Measurements from ENCODE around the gene PHEX.

Gene PHEX

DNA sequence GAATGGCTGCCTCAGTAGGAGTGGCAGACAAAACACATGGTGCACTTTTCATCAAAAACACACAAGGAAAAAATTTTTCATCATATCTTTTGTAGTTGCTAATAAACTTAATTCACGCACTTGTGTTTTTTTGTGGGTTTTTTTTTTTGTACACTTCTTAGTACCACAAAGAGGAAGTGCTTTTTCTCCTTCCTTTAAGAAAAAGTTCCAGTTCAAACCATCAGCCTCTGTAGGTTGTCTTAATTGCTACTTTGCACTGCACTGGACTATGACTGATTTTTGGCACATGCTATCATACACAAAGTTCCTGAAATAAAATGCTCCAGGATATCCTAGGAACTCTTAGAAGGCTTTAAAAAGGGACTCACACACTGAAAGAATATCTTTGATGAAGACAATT lies at the start of gene PHEX:
PHEX (plus strand) TSS at position 242 of the 400 bp plus-strand sequence. CDS start 681 bp downstream, outside the sequence.
- in situ Hi-C loops (cut with MboI; ENCODE audit: low sequenced_read_pairs): no loop called here

DNA sequence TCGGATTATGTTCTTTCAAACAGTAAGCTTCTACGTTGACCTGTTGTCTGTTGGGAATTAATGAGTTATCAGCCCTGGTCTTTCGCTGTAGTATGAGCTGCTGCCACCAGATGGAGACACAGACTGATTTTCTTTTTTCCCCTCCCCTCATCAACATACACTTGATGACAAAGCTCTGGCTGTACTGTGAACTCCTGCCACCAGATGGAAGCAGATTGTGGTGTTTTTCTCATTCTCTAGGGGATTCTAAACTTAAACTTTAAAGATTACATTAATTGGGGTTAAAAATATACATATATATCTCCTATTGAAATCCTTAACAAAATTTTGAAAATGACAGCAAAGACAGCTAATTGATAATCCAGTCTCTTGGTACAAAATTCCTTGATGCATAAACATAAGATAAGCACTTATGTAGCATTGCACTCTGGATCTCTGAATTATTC lies 46.8 kb upstream of the PHEX start:
- in situ Hi-C loops (cut with MboI; ENCODE audit: low sequenced_read_pairs): loop anchor here (25.0 kb wide), 1 partner anchor 752 kb away; no protein-coding TSS in a partner anchor

DNA sequence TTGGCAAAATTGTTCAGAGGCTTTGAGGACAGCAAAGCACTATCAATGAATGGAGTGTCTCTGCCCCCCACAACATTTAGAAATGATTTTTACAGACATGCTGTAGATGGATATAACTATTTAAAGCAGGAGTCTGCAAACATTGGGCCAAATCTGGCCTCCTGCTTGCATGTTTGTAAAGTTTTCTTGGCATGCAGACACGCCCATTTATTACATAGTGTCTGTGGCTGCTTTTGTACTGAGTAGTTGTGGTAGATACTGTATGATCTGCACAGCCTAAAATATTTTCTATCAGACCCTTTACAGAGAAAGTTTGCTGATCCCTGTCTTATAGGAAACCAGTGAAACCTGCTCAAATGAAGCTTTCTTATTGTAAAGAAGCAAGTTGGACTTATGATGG lies 45.5 kb upstream of the PHEX start:
- in situ Hi-C loops (cut with MboI; ENCODE audit: low sequenced_read_pairs): loop anchor here (25.0 kb wide), 1 partner anchor 751 kb away; no protein-coding TSS in a partner anchor

DNA sequence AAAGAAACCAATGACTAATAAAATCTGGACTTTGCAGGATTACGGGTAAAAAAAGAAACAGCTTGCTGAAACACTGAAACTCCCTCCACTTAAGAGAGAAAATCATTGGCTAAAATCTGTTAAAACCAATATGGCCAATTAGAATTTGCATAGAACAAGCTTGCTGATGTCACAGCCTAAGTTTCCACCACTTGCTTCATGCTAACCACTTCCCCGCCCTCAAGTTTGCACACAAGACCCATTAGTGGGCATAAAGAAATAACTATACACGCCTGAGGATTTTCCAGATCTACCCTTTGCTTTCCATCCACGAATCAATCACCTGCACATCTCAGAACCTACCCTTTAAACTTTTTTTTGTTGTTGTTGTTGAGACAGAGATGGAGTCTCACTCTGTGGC lies 42.7 kb upstream of the PHEX start:
- in situ Hi-C loops (cut with MboI; ENCODE audit: low sequenced_read_pairs): loop anchor here (25.0 kb wide), 1 partner anchor 748 kb away; no protein-coding TSS in a partner anchor

DNA sequence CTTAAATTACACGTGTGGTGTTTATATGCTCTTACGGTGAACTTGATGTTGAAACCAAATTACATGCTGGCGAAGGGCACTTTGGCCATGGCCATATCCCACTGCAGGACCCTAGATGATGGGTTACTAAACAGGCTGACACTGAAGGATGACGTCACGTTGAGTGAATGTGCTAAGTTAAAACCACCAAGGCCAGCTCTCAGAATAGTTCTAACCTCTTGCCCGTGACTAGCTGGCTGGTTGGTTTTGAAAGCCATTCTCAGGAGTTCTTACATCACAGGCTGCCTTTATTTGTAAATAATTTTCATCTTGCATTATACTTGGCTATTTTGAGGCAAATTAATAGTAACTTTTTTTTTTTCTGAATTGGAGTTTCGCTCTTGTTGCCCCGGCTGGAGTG lies 41.3 kb upstream of the PHEX start:
- in situ Hi-C loops (cut with MboI; ENCODE audit: low sequenced_read_pairs): loop anchor here (25.0 kb wide), 1 partner anchor 746 kb away; no protein-coding TSS in a partner anchor

DNA sequence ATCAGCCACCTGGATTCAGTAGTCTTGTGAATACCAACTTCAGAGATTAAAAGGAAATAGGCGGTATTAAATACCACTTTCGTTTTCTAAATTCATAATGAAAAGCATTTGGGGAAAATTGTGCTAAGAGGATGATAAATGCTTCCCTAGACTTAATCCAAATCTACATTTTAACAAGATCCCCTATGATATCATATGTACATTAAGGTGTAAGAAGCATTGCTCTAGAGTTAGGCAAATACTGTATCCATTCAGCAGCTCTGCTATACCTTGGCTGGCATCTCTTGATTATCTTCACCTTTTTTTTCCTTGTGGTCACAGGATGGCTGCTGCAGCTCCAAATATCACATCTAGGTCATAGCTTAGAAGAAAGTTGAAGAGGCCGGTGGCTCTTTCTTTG lies 40.6 kb upstream of the PHEX start:
- in situ Hi-C loops (cut with MboI; ENCODE audit: low sequenced_read_pairs): loop anchor here (25.0 kb wide), 1 partner anchor 746 kb away; no protein-coding TSS in a partner anchor

DNA sequence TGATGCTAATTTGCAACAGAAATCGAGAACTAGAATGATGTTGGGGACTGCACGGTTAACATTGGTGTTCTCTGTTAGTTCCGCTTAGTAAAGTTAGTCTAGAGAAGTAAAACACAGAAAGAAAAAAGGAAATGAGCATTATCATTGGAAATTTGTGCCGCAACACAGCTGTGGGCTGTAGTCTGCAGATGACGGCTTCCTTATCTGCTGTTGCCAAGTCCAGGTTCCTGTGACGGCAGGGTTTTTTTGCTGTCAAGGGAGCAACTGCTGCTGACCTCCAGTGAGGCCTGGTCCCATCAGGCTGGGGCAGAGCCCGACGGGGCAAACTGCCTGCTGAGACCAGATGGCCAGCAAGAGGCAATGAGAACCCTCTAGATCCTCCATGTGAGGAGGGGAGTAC lies 38.9 kb upstream of the PHEX start:
- in situ Hi-C loops (cut with MboI; ENCODE audit: low sequenced_read_pairs): loop anchor here (25.0 kb wide), 1 partner anchor 744 kb away; no protein-coding TSS in a partner anchor

DNA sequence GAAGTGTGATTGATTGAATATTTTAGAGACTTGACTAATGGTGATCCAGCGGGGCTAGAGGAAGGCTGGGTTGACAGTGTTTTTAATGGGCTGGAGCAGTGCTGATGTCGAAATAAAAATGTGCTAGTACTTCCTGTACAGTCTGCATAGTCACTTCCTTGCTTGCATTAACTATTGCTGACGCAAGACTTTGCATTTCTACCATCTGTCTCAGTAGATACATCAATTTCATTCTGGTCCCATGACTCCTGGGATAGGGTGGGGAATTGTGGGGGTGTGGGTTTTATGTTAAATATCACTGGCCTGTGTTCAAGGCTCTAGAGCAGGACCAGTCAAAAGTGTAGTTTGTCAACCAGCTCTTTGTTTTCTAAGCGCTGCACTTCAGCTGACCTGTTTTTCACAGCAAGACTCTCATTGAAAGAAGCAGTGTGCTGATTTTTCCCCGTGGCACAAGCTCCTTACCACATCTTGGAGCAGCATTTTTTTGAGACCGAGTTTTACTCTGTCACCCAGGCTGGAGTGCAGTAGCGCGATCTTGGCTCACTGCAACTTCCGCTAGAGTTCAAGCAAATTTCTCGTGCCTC lies 35.2 kb upstream of the PHEX start:
- in situ Hi-C loops (cut with MboI; ENCODE audit: low sequenced_read_pairs): loop anchor here (25.0 kb wide), 1 partner anchor 740 kb away; no protein-coding TSS in a partner anchor

DNA sequence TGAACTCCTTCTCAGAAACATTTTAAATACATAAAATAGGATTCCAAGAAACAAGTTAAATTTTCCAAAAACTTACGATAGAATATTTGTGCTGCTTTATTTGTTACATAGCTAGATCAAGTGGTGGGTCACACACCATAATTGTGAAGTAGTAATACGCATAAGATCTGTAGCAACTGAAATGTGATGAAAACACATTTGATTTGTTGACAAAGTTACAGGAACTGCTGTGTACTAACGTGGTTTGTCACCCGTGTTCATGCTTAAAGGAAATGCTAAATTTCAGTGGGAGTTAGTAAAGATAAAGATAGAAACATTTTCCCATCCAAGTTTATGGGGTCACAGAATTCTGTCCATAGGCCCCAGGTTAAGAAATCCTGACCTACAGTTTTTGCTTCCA lies 34.1 kb upstream of the PHEX start:
- in situ Hi-C loops (cut with MboI; ENCODE audit: low sequenced_read_pairs): loop anchor here (25.0 kb wide), 1 partner anchor 739 kb away; no protein-coding TSS in a partner anchor

DNA sequence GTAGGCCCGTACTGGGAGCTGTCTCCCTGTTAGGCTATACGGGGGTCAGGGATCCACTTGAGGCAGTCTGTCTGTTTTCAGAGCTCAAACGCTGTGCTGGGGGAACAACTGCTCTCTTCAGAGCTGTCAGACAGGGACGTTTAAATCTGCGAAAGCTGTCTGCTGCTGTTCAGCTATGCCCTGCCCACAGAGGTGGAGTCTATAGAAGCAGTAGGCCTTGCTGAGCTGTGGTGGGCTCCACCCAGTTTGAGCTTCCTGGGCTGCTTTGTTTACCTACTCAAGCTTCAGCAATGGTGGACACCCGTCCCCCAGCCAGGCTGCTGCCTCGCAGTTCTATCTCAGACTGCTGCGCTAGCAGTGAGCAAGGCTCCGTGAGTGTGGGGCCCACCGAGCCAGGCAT lies 27.3 kb upstream of the PHEX start:
- in situ Hi-C loops (cut with MboI; ENCODE audit: low sequenced_read_pairs): no loop called here

DNA sequence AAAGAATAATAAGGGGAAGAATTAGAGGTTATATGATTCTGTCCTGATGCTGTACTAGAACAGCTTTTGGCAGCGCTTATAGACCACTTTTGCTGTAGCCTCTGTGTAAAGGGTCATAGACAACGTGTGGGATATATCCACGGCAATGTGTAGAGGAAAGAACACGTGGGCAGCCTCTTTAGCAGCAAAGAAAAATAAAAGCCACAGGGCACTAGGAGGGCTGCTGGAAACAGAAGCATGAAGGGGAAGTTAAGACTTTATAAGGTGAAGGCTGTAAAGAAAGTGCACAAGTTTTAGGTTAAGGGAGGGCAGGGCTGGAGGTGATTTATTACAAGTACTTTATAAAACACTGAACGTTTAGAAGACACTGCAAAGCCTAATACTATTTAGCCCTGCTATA lies 20.1 kb upstream of the PHEX start:
- in situ Hi-C loops (cut with MboI; ENCODE audit: low sequenced_read_pairs): no loop called here

DNA sequence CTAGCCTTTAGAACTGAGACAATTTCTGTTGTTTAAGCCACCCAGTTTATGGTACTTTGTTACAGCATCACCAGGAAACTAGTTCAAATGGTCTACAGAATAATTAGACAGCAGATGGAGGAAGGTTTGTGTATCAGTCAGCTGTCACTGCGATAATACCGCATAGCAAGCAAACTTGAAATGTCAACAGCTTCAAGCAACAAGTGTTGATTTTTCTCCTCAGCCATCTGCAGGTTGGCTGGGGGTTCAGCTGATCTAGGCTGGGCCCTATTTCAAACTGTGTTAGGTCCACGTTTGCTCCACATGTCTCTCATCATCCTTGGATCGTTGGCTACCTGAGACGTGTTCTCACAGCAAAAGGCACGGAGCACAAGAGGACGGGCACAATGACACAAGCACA lies 19.2 kb upstream of the PHEX start:
- in situ Hi-C loops (cut with MboI; ENCODE audit: low sequenced_read_pairs): no loop called here

DNA sequence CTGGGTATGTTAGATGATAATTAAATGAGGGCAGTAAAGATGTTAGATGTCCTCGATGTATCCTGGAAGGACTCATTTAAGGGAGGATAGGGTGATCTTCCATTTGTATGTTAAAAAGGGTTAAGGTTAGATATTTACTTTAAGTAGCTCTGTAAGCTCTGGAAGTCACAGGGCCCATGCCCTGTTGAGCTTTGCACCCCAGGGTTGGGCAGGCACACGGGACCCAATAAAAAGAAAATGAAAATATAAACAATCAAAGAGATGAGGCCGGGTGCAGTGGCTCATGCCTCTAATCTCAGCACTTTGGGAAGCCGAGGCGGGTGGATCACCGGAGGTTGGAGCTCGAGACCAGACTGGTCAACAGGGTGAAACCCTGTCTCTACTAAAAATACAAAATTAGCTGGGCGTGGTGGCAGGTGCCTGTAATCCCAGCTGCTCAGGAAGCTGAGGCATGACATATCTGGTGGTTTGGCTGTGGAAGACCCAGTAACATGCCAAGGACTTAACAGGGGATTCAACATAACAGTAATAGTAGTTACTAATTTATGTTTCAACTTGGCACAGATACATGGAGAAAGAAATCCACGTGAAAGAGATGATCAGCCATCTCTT lies 16.9 kb upstream of the PHEX start:
- in situ Hi-C loops (cut with MboI; ENCODE audit: low sequenced_read_pairs): no loop called here

DNA sequence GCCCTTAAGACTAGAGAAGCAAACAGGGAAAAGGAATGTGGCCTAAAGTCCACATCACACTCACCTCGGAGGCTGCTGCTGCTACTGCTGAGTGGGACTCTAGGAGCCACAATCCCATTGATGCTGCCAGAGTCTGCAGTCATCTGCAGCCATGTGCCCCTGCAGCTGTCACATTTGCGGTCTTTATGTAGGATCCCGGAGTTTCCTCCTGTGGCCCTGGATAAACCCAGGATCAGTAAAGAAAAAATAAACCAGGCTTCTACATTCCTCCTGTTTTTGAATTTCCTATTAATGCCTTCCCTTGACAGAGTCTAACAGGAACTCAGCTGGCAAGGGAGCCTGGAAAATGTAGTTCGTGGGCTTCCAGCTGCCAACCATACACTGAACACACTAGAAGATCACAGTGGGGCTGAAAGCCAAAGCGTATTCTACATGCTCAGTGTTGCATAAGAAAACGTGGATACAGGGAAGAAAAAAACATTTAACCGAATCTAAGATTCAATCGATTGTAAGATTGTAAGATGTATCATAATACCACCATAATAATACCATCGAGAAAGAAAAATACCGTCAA lies 10.3 kb upstream of the PHEX start:
- in situ Hi-C loops (cut with MboI; ENCODE audit: low sequenced_read_pairs): no loop called here

DNA sequence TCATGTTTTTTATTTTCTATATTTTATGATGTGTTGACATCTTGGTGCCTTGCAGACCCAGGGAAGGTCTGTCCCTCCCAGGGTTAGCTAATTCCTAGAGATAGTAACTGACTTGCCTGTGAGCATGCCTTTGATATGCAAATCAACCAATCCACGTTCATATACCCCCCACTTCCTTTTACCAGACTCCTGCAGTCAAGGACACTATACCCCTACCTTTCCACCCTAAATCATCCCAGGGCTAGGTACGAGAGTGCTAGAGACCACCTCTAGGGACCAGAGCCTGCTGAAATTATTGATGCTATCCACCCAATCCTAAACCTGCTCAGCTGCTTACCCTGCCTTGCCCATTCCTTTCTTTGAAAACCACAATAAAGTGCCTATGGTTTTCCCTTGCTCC lies 7.5 kb upstream of the PHEX start:
- in situ Hi-C loops (cut with MboI; ENCODE audit: low sequenced_read_pairs): no loop called here

DNA sequence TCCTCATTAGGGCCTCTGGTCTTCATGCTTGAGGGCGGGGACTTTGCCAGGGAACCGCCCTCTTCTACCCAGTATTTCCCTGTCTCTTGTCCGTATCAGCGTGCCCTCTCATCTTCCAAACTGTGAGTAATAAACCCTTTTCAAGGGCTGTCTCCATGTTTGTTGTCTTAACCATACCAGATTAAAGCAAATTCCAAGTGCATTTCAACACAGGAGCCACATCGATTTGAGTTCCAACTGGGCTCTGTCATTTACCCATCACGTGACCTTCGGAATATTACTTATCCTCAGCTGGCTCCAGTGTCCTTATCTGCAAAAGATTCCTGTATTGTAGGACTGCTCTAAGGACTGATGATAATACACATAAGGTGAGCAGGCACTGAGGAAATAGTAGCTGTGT lies 6.4 kb upstream of the PHEX start:
- in situ Hi-C loops (cut with MboI; ENCODE audit: low sequenced_read_pairs): no loop called here

DNA sequence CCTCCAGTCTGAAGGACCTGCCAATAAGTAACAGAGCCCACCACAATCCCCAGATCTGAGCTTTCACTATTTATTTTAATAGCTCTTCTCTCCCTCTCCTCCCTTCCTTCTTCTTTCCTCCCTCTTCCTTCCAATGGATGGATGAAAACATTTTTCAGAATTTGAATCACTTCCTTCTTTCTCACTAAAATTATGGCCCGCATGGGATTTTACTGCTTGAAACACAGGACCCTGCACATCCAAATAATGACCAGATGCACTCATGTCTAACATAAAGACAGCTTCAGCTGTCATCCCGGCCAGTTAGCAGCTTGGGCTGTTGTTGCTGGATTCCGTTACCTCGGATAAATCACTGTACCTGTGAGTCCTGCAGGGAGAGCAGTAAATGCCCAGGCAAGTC lies 5.4 kb upstream of the PHEX start:
- in situ Hi-C loops (cut with MboI; ENCODE audit: low sequenced_read_pairs): no loop called here

DNA sequence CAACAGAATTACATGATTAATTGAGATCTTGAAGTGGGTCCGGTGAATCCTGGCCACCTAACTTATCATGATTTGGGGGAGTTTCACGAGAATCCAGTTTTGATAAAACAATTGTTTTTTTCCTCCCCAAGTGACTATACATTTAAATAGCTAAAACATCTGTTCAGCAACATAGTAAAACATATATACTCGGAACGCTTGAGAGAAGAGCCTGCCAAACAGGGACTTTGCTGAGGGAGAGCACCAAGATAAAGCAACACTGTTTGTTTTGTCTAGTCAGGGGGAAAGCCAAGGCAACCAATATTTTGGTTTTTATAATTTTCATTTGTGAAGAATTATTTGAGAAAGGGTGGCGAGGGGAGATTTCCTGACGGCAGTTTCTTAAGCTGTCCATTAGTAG lies 381 bp downstream of the PHEX start:
- in situ Hi-C loops (cut with MboI; ENCODE audit: low sequenced_read_pairs): no loop called here

DNA sequence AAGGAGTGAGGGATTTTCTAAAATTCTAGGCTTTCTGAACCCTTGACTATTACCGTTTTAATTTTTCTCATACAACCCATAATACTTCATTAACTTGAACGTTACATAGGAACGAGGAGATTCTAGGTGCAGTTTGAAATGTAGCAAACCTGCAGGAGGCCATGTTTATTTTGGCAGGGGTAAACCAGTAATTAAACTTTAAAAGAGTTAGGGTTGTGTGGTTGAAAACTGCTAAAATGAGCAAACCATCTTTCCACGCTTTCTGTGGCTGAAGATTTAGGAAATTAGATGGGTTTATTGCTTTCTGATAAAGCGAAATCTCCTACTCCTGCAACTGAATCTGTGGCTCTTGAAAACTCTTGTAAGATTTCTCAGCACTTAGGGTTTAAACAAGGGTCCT lies 1.7 kb downstream of the PHEX start:
- in situ Hi-C loops (cut with MboI; ENCODE audit: low sequenced_read_pairs): no loop called here

DNA sequence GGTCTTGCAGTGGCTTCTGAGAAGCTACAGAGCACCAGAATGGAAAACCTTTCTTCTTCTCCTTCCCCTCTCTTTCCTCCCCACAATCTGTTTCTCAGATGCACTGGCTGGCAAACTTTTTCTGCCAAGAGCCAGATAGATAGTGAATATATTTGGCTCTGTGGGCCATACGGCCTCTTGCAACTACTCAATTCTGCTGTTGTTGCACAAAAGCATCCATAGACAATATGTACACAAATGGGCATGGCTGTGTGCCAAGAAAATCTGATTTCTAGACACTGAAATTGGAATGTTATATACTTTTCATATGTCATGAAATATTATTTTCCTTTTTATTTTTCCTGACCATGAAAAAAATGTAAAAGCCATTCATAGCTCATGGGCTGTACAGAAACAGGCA lies 3.1 kb downstream of the PHEX start:
- in situ Hi-C loops (cut with MboI; ENCODE audit: low sequenced_read_pairs): no loop called here

DNA sequence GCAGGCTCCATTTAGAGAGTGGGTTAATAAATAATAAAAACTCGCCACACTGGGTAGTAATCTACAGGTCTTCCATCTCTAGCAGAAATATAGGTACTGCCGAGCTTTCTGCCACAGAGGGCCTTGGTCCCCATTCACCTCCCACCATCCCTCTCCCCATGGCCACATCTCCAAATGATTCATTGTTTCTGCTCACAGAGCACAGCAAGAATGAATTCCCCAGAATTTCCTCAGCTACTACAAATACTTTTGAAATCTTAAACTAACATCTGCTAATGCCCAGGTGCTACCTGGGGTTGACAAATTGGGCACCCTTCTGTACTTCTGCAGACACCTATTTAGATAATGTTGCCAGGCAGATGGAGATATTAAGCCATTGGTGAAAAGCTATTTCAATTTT lies 5.1 kb downstream of the PHEX start:
- in situ Hi-C loops (cut with MboI; ENCODE audit: low sequenced_read_pairs): no loop called here

DNA sequence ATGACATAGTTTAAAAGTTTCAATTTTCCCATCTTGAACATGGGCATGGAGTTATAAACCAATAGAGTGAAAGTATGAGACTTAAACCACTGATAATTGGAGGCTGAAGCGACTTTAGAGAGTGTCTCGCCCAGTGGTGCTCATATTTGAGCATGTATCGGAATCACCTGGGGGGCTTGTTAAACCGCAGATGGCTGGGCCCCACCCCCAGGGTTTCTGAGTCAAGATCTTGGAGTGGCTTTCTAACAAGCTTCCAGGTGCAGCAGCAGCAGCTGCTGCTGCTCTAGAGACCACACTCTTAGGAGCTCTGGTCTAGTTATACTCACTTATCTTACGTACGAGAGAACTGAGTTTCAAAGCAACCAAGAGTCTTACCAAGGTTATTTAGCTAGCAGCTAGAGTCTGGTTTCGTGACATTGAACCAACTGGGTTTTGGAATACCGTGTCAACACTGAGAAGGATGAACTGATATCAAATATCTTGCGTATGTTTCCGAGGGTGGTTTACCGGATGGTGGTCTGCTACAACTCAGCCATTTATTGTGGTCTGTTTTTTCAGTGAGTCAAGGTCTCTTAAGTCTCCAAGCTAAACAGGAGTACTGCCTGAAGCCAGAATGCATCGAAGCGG lies 5.9 kb downstream of the PHEX start:
- in situ Hi-C loops (cut with MboI; ENCODE audit: low sequenced_read_pairs): no loop called here
